SJCRH30 (cell line): ENCODE data around the gene MPLKIP. TPM values are rescaled to one million over a fixed set of nuclear protein-coding genes. Genes with fewer than 3 reads are reported as not detected.
"Not testable (repeated sequence)": the region's sequence is repeated elsewhere in the genome, so short reads cannot be mapped to it uniquely, and the experiment has no call there.

ENCODE experiments used
- DNase-seq, 2 experiments: peaks; one replicate each; pipeline ENCODE4 v3.0.0-alpha.2; 2015 to 2020
- H3K27ac ChIP-seq: fragments of 250-450 bp; sonication (Bioruptor Pico); 2 replicates; pipeline ENCODE4 v1.5.1; 2020; ENCODE audit warnings: mild to moderate bottlenecking, moderate library complexity
- H3K27me3 ChIP-seq: fragments of 250-450 bp; sonication (Bioruptor Pico); 2 replicates; pipeline ENCODE4 v1.5.1; 2020; ENCODE audit warnings: mild to moderate bottlenecking, moderate library complexity
- H3K36me3 ChIP-seq: fragments of 250-450 bp; sonication (Bioruptor Pico); 2 replicates; pipeline ENCODE4 v1.5.1; 2020; ENCODE audit warnings: mild to moderate bottlenecking, moderate library complexity
- H3K4me1 ChIP-seq: fragments of 250-450 bp; sonication (Bioruptor Pico); 2 replicates; pipeline ENCODE4 v1.5.1; 2020; ENCODE audit warnings: mild to moderate bottlenecking, moderate library complexity
- H3K4me3 ChIP-seq: fragments of 250-450 bp; sonication (Bioruptor Pico); 2 replicates; pipeline ENCODE4 v1.5.1; 2020; ENCODE audit warnings: mild to moderate bottlenecking, moderate library complexity
- H3K9me3 ChIP-seq: fragments of 250-450 bp; sonication (Bioruptor Pico); replicated peaks from 2 replicates; pipeline ENCODE4 v1.5.1; 2020; ENCODE audit warnings: mild to moderate bottlenecking, moderate library complexity
- total RNA-seq: library from RNA; depleted of rRNA; stranded (reverse); fragments of >200 nt; shearing (Covaris generic); gene quantifications from 2 replicates; pipeline ENCODE4 v1.2.3, GENCODE V29; 2014; rRNA removed

MPLKIP gene
- total RNA-seq, result 46.2 and 47.7 TPM in 2 replicates

GRCh38 chr7:40134428-40135316 is at the start of gene MPLKIP, which contains the start of gene SUGCT:
Gene MPLKIP, minus strand, starts transcription at chr7:40134622. Its CDS starts 55 bp downstream, at chr7:40134567.
Gene SUGCT, plus strand, starts transcription at chr7:40135005.
- no peaks in the 10 kb centered on the region for H3K27me3 ChIP-seq
- peak within 1 kb of the TSS; percentile 96 for H3K4me3 ChIP-seq
- peaks cover 14% of the 10 kb centered on the region; the same call in 1 of the 2 replicates for H3K36me3 ChIP-seq
- H3K9me3 ChIP-seq, result no peaks in the 10 kb centered on the region; the same call in 1 of the 2 replicates
- H3K4me1 ChIP-seq, result peaks cover 4% of the 10 kb centered on the region
- peak; percentile 87 to 94 for DNase-seq
- peak within 1 kb of the TSS; percentile 88 for H3K27ac ChIP-seq

GRCh38 chr7:40182452-40182851 is 48.0 kb upstream of the MPLKIP start:
- Histone ChIP-seq H3K27me3 (no peaks in the 10 kb centered on the region), H3K27ac (no peak overlapping the region), H3K4me3 (no peak overlapping the region), H3K9me3 (no peaks in the 10 kb centered on the region), H3K36me3 (no peaks in the 10 kb centered on the region), H3K4me1 (peaks cover 7% of the 10 kb centered on the region; the same call in 1 of the 2 replicates)
- no peak for DNase-seq

- Histone ChIP-seq H3K9me3 (no peaks in the 10 kb centered on the region), H3K36me3 (no peaks in the 10 kb centered on the region), H3K4me1 (peaks cover 19% of the 10 kb centered on the region; the same call in 1 of the 2 replicates), H3K4me3 (no peak overlapping the region), H3K27me3 (no peaks in the 10 kb centered on the region), H3K27ac (no peak overlapping the region)
- peak; percentile 27 to 61 for DNase-seq
Observed at GRCh38 chr7:40177071-40177470, 42.6 kb upstream of the MPLKIP start.

- DNase-seq, result no peak
- no peaks in the 10 kb centered on the region for H3K36me3 ChIP-seq
- H3K9me3 ChIP-seq, result no peaks in the 10 kb centered on the region
- H3K4me1 ChIP-seq, result peaks cover 19% of the 10 kb centered on the region; the same call in 1 of the 2 replicates
- no peak overlapping the region for H3K27ac ChIP-seq
- H3K4me3 ChIP-seq, result no peak overlapping the region
- H3K27me3 ChIP-seq, result no peaks in the 10 kb centered on the region
Observed at GRCh38 chr7:40175725-40176510, 41.5 kb upstream of the MPLKIP start.

GRCh38 chr7:40175256-40175655 is 40.8 kb upstream of the MPLKIP start:
- not testable (repeated sequence) for H3K9me3 ChIP-seq, H3K27me3 ChIP-seq, H3K36me3 ChIP-seq, DNase-seq, H3K27ac ChIP-seq, H3K4me3 ChIP-seq
- H3K4me1 ChIP-seq, result peaks cover 19% of the 10 kb centered on the region; the same call in 1 of the 2 replicates

GRCh38 chr7:40173121-40173520 is 38.7 kb upstream of the MPLKIP start:
- peaks cover 18% of the 10 kb centered on the region; the same call in 1 of the 2 replicates for H3K4me1 ChIP-seq
- not testable (repeated sequence) for H3K36me3 ChIP-seq, H3K27me3 ChIP-seq, H3K27ac ChIP-seq, DNase-seq, H3K9me3 ChIP-seq, H3K4me3 ChIP-seq

GRCh38 chr7:40168266-40168665 is 33.8 kb upstream of the MPLKIP start:
- not testable (repeated sequence) for H3K36me3 ChIP-seq, DNase-seq, H3K27ac ChIP-seq, H3K9me3 ChIP-seq, H3K27me3 ChIP-seq, H3K4me3 ChIP-seq, H3K4me1 ChIP-seq

GRCh38 chr7:40167291-40167690 is 32.9 kb upstream of the MPLKIP start:
- H3K27ac ChIP-seq, result no peak overlapping the region
- H3K4me3 ChIP-seq, result no peak overlapping the region
- H3K36me3 ChIP-seq, result no peaks in the 10 kb centered on the region
- H3K27me3 ChIP-seq, result no peaks in the 10 kb centered on the region
- no peak for DNase-seq
- no peaks in the 10 kb centered on the region for H3K9me3 ChIP-seq
- no peaks in the 10 kb centered on the region; the same call in 1 of the 2 replicates for H3K4me1 ChIP-seq

- Histone ChIP-seq H3K27ac (no peak overlapping the region), H3K36me3 (no peaks in the 10 kb centered on the region), H3K9me3 (no peaks in the 10 kb centered on the region), H3K27me3 (no peaks in the 10 kb centered on the region), H3K4me3 (no peak overlapping the region), H3K4me1 (no peaks in the 10 kb centered on the region)
- no peak for DNase-seq
Observed at GRCh38 chr7:40165216-40165615, 30.8 kb upstream of the MPLKIP start.

GRCh38 chr7:40162516-40162915 is 28.1 kb upstream of the MPLKIP start:
- Histone ChIP-seq H3K4me3 (no peak overlapping the region), H3K4me1 (no peaks in the 10 kb centered on the region), H3K27ac (no peak overlapping the region), H3K27me3 (no peaks in the 10 kb centered on the region), H3K36me3 (no peaks in the 10 kb centered on the region; the same call in 1 of the 2 replicates), H3K9me3 (no peaks in the 10 kb centered on the region)
- no peak for DNase-seq

- Histone ChIP-seq H3K4me3 (no peak overlapping the region), H3K27ac (no peak overlapping the region), H3K4me1 (no peaks in the 10 kb centered on the region), H3K27me3 (no peaks in the 10 kb centered on the region), H3K9me3 (no peaks in the 10 kb centered on the region), H3K36me3 (no peaks in the 10 kb centered on the region; the same call in 1 of the 2 replicates)
- DNase-seq, result no peak
Observed at GRCh38 chr7:40156988-40157387, 22.6 kb upstream of the MPLKIP start.

GRCh38 chr7:40151504-40151903 is 17.1 kb upstream of the MPLKIP start:
- Histone ChIP-seq H3K9me3 (no peaks in the 10 kb centered on the region), H3K27me3 (no peaks in the 10 kb centered on the region), H3K36me3 (no peaks in the 10 kb centered on the region), H3K4me1 (no peaks in the 10 kb centered on the region), H3K4me3 (no peak overlapping the region), H3K27ac (no peak overlapping the region)
- DNase-seq, result no peak

GRCh38 chr7:40148671-40149070 is 14.2 kb upstream of the MPLKIP start:
- Histone ChIP-seq H3K27ac (no peak overlapping the region), H3K4me3 (no peak overlapping the region), H3K9me3 (no peaks in the 10 kb centered on the region), H3K36me3 (no peaks in the 10 kb centered on the region), H3K4me1 (no peaks in the 10 kb centered on the region), H3K27me3 (no peaks in the 10 kb centered on the region)
- no peak for DNase-seq

- H3K4me3 ChIP-seq, H3K36me3 ChIP-seq, H3K9me3 ChIP-seq, DNase-seq, H3K4me1 ChIP-seq, H3K27me3 ChIP-seq, H3K27ac ChIP-seq: not testable (repeated sequence)
Observed at GRCh38 chr7:40148247-40148580, 13.8 kb upstream of the MPLKIP start.
